Stimulated activated CD8-positive, alpha-beta memory T cell treated with anti-CD3 and anti-CD28 coated beads, Interleukin-15, amount 100 ng/mL, for 1 hour (primary cell): ENCODE measurements around the gene PRRG2.

ENCODE experiments used
- DNase-seq: peaks from one replicate; pipeline ENCODE4 v3.0.0-alpha.2; 2020; ENCODE audit warnings: low read depth

PRRG2 gene

GRCh38 chr19:49589502-49589905, 8.4 kb downstream of the PRRG2 start:
- no peak for DNase-seq

GRCh38 chr19:49590071-49590970, 9.2 kb downstream of the PRRG2 start:
- peak; percentile 91 for DNase-seq

GRCh38 chr19:49590971-49591730, 10.0 kb downstream of the PRRG2 start, which contains the start of gene PRR12:
PRR12 (plus strand) TSS chr19:49591182; CDS start chr19:49591655, 473 bp downstream.
- DNase-seq, result no peak

DNA sequence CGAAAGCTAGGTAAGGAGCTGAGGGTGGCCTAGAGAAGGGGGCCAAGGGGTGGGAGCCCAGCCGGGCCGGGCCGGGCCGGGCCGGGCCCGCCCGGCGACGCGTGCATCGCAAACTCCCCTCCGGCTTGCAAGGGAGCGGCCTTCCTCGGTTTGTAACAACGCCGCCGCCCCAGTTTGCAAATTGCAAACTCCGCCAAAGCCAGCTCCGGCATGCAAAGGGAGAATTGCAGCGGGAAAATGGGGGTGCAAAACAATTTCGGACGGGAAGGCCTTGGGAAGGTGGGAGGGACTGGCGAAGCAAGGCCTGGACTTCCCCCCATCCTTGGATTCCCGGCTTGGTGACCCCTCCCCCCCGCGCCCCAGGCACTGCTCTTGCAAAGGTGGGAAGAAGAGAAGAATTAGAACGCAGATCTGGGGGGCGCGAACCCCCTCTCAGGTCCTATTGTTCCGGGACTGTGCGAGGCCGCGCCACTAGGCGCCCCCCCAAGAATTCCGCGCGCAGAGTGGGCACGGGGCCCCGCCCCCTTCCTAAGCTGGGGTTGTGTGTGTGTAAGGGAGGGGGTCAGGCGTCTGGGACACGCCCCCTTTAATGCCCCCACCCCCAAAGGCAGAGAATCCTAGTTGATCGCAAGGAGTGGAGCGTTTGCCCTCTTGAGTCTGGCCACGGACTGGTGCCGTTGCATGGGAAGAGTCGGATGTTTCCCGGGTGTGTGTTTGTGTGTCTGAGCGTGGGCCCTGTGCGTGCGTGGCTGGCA, 10.8 kb downstream of the PRRG2 start:
- DNase-seq, result no peak

GRCh38 chr19:49592486-49593232, 11.5 kb downstream of the PRRG2 start:
- DNase-seq, result no peak

DNA sequence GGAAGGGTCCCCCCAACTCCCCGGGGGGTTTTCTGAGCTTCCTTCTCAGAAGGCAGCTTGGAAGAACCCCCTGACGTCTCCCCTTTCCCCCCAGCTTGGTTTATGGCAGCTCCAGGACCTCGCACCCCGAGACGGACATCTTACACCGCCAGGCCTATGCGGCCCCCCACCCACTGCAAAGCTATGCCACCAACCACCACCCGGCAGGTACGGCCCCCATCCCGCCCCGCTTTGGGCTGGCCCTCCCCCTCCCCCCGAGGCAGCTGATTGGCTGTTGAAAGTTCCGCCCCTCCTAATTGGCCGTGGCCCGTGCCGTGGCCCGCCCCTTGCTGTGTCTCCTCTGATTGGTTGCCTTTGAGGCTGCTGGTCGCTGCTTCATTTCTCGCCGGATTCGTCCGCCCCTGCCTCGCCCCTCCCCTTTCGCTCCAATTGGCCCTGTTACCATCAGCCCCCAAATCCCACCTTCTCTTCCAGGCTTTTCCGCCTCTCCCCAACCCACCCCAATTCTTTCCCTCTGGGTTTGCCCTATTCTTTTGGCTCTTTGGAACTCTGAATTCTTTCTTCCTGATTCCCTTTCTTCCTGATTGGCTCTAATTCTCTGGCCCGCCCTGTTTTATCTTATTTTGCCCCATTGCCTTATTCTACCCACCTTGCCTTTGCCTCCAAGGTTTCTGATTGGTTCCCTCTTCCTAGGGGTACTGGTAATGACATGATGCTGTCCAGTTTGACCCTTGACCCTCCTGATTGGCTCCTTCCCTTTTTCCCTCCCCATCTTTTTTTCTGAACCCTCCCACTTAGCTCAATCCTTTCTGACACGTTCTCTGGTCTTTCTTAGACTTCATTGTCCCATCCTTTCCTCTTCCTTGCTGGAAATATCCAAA, 12.4 kb downstream of the PRRG2 start:
- peak; percentile 83 for DNase-seq

DNA sequence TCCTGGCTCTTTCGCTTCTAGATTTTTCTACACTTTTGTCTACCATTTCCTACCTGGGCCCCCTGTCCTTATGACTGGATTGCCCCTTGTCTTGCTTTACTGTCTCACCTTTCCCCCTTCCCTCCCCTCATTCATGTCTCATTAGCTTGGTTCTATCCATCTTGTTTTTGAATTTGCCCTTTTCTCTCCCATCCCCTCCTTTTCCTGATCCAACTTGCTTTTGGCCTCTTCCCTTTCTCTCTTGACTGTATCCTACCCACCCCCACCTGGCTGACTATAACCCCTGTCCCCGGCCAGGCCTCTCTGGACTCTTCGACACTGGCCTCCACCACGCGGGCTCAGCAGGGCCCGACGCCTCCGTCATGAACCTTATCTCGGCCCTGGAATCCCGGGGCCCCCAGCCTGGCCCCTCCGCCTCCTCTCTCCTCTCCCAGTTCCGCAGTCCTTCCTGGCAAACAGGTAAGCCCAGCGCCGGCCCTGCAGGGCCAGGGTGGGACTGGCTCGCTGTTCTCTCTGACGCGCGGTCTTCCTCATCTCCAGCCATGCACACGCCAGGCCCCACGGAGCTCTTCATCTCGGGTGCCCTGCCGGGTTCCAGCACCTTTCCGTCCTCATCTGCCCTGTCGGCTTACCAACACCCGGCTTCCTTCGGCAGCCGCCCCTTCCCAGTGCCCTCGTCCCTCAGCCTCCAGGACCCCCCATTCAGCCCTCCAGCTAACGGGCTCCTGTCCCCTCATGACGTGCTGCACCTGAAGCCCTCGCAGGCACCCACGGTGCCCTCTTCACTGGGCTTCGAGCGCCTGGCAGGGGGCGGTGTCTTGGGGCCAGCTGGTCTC, 13.3 kb downstream of the PRRG2 start:
- DNase-seq, result no peak

GRCh38 chr19:49594993-49595818, 14.1 kb downstream of the PRRG2 start:
- DNase-seq, result no peak

GRCh38 chr19:49595819-49596404, 14.8 kb downstream of the PRRG2 start:
- no peak for DNase-seq

- no peak for DNase-seq
Observed at GRCh38 chr19:49596407-49596806, 15.3 kb downstream of the PRRG2 start.

DNA sequence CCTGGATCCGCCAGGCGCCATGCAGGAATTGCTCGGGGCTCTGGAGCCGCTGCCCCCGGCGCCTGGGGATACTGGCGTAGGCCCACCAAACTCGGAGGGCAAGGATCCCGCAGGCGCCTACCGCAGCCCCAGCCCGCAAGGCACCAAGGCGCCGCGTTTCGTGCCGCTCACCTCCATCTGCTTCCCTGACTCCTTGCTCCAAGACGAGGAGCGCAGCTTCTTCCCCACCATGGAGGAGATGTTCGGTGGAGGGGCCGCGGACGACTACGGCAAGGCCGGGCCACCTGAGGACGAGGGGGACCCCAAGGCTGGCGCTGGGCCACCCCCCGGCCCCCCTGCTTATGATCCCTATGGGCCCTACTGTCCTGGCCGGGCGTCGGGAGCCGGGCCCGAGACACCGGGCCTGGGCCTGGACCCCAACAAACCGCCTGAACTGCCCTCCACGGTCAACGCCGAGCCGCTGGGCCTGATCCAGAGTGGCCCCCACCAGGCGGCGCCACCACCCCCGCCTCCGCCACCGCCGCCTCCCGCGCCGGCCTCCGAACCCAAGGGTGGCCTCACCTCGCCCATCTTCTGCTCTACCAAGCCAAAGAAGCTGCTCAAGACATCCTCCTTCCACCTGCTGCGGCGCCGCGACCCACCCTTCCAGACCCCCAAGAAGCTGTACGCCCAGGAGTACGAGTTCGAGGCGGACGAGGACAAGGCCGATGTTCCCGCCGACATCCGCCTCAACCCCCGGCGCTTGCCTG, 16.0 kb downstream of the PRRG2 start:
- DNase-seq, result no peak

- DNase-seq, result no peak
Observed at GRCh38 chr19:49597703-49597974, 16.5 kb downstream of the PRRG2 start.

DNA sequence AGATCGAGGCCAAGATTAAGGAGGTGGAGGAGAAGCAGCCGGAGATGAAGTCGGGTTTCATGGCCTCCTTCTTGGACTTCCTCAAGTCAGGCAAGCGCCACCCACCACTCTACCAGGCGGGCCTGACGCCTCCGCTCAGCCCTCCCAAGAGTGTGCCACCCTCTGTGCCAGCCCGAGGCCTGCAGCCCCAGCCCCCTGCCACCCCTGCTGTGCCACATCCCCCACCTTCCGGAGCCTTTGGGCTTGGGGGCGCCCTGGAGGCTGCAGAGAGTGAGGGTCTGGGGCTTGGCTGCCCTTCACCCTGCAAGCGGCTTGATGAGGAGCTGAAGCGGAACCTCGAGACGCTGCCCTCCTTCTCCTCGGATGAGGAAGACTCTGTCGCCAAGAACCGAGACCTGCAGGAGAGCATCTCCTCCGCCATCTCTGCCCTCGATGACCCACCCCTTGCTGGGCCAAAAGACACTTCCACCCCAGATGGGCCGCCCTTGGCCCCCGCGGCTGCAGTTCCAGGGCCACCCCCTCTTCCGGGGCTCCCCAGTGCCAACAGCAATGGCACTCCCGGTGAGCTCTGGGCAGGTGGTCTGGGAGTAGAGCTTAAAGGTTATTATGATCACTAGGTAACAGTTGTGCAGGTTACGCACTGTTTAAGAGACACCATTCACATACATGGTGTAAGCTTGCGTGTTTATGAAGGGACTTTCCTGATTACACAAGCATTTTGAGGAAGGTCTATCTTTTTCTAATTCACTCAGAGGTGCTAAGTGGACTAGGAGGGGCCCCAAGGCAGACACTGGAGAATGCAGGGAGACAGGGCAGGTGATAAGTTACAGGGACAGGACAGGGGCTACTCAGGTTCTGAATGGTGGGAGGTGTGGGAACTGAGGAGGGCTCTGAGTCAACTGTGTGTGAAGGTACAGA, 18.5 kb downstream of the PRRG2 start:
- no peak for DNase-seq

DNA sequence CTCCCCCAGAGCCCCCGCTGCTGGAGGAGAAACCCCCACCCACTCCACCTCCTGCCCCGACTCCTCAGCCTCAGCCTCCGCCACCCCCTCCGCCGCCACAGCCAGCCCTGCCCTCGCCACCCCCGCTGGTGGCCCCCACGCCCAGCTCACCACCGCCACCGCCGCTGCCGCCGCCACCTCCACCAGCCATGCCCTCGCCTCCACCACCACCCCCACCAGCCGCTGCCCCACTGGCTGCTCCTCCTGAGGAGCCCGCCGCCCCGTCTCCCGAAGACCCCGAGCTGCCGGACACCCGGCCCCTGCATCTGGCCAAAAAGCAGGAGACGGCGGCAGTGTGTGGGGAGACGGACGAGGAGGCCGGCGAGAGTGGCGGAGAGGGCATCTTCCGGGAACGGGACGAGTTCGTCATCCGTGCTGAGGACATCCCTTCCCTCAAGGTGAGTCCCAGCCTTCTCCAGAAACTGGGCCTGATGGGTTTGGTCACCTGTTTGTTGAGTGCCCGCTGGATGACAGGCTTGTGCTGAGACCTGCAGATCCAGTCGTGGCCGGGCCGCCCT, 20.4 kb downstream of the PRRG2 start:
- no peak for DNase-seq

- no peak for DNase-seq
Observed at GRCh38 chr19:49602806-49603205, 21.7 kb downstream of the PRRG2 start.

DNA sequence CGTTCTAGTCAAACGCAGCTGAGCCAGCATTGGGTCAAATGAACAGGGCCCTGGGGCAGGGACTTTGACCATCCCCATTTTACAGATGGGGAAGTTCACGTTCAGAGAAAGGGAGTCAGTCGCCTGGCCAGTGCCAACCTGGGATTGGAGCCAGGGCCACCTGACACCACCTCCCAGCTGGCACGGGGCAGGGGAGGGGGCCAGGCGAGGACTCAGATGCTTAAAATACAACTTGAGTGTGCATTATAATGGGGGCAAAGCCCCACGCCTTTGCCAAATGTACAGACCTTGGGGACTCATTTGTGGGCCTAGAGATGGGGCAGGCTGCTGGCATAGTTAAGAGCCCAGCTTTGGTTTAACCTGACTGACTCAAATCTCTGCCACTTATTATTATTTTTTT, 24.5 kb downstream of the PRRG2 start:
- DNase-seq, result no peak
